HPDE6-E6E7 (cell line): ENCODE measurements around the gene CYBRD1.
A peak's percentile ranks its signal among the peaks of the same experiment; 100 is the strongest.

Experiments used
- DNase-seq: peaks from one replicate; pipeline ENCODE4 v3.0.0; 2011; ENCODE audit warnings: missing footprints; ENCODE audit errors: extremely low spot score

Gene CYBRD1

GRCh38 chr2:171553858-171554257 is 31.6 kb downstream of the CYBRD1 start:
- DNase-seq: no peak

- DNase-seq: no peak
Measured at GRCh38 chr2:171554991-171555615, 32.8 kb downstream of the CYBRD1 start.

- no peak for DNase-seq
Measured at GRCh38 chr2:171557363-171557762, 35.1 kb downstream of the CYBRD1 start.

GRCh38 chr2:171563301-171563700 is 41.0 kb downstream of the CYBRD1 start:
- no peak for DNase-seq

- DNase-seq: no peak
Measured at GRCh38 chr2:171564463-171564862, 42.2 kb downstream of the CYBRD1 start.

- no peak for DNase-seq
Measured at GRCh38 chr2:171566057-171566456, 43.8 kb downstream of the CYBRD1 start.

GRCh38 chr2:171566753-171567152 is 44.5 kb downstream of the CYBRD1 start:
- no peak for DNase-seq

GRCh38 chr2:171568089-171568488 is 45.8 kb downstream of the CYBRD1 start:
- no peak for DNase-seq

GRCh38 chr2:171571721-171572120 is 49.4 kb downstream of the CYBRD1 start:
- no peak for DNase-seq

GRCh38 chr2:171574149-171574795 is 52.0 kb downstream of the CYBRD1 start:
- DNase-seq: peak; percentile 92

GRCh38 chr2:171575606-171576005 is 53.3 kb downstream of the CYBRD1 start:
- DNase-seq: no peak

GRCh38 chr2:171578127-171578803 is 56.0 kb downstream of the CYBRD1 start:
- DNase-seq: no peak

GRCh38 chr2:171579481-171579880 is 57.2 kb downstream of the CYBRD1 start:
- DNase-seq: peak; percentile 71

GRCh38 chr2:171583566-171583965 is 61.3 kb downstream of the CYBRD1 start:
- no peak for DNase-seq

- DNase-seq: no peak
Measured at GRCh38 chr2:171584001-171584400, 61.7 kb downstream of the CYBRD1 start.

GRCh38 chr2:171587132-171587531 is 64.9 kb downstream of the CYBRD1 start:
- DNase-seq: no peak

GRCh38 chr2:171587567-171587966 is 65.3 kb downstream of the CYBRD1 start:
- DNase-seq: no peak

- DNase-seq: no peak
Measured at GRCh38 chr2:171590116-171590515, 67.8 kb downstream of the CYBRD1 start.

- DNase-seq: no peak
Measured at GRCh38 chr2:171592036-171592555, 69.8 kb downstream of the CYBRD1 start.

GRCh38 chr2:171595456-171595855 is 73.2 kb downstream of the CYBRD1 start:
- DNase-seq: no peak

GRCh38 chr2:171595896-171596295 is 73.6 kb downstream of the CYBRD1 start:
- DNase-seq: peak; percentile 58

- DNase-seq: peak; percentile 66
Measured at GRCh38 chr2:171598713-171599319, 76.5 kb downstream of the CYBRD1 start.
